Measurements from ENCODE around the gene WSCD2.

The WSCD2 gene

DNA sequence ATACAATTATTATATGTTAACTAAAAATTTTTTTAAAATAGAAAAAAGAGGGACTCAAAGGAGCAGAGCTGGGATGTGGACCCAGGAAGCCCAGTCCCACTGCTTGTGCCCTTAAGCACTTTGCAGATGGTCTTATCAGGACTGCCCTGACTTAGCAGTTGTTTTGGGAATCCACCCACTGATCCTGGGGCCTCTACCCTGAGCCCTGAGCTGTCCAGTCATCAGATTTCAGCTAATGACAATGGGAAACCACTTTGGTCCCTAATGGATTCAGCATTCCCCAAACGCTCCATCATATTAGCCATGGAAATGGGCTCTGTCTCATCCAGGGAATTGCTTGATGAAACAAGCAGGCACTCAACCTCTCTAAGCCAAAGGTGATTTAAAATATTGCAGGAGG lies 22.5 kb upstream of the WSCD2 start:
- no peak overlapping the region for H3K4me3 ChIP-seq (ENCODE audit: low read depth, low read length)
- TF ChIP-seq, protein P1, sequence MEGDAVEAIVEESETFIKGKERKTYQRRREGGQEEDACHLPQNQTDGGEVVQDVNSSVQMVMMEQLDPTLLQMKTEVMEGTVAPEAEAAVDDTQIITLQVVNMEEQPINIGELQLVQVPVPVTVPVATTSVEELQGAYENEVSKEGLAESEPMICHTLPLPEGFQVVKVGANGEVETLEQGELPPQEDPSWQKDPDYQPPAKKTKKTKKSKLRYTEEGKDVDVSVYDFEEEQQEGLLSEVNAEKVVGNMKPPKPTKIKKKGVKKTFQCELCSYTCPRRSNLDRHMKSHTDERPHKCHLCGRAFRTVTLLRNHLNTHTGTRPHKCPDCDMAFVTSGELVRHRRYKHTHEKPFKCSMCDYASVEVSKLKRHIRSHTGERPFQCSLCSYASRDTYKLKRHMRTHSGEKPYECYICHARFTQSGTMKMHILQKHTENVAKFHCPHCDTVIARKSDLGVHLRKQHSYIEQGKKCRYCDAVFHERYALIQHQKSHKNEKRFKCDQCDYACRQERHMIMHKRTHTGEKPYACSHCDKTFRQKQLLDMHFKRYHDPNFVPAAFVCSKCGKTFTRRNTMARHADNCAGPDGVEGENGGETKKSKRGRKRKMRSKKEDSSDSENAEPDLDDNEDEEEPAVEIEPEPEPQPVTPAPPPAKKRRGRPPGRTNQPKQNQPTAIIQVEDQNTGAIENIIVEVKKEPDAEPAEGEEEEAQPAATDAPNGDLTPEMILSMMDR (IDR thresholded peaks at IDR 0.05; ENCODE audit: borderline replicate concordance, insufficient read depth, low read depth, low read length), result no peak

DNA sequence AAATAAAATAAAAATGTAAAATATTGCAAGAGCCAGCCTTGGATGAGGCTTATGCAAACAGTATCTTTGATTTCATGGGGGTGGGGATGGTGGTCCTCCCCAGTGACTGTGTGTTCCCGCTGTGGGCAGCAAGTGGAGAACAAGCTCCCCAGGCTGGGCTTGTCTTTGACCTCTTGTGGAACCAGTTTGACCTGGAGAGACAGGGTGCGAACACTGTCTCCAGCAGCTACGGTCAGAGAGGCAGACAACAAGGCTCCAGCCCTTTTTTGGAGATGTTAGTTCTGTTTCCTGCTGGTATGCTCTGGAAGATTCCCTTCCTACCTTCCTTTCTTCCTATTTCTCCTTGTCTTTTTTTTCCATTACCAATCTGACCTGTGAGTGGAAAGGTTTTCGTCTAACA lies 21.8 kb upstream of the WSCD2 start:
- no peak overlapping the region for H3K4me3 ChIP-seq (ENCODE audit: low read depth, low read length)
- TF ChIP-seq, protein P1 (IDR thresholded peaks at IDR 0.05; ENCODE audit: borderline replicate concordance, insufficient read depth, low read depth, low read length), result no peak

DNA sequence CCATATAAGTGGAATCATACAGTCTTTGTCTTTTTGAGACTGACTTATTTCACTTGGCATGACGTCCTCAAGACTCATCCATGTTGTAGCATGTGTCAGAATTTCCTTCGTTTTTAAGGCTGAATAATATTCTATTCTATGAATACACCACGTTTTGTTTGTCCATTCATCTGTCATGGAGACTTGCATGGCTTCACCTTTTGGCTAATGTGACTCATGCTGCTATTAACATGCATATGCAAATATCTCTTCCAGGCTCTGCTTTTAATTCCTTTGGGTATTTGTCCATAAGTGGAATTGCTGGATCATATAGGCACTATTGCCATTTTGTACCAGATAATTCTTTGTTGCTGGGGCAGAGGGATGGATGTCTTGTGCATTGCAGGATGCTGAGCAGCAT lies 19.6 kb upstream of the WSCD2 start:
- no peak overlapping the region for H3K4me3 ChIP-seq (ENCODE audit: low read depth, low read length)
- TF ChIP-seq, protein P1 (IDR thresholded peaks at IDR 0.05; ENCODE audit: borderline replicate concordance, insufficient read depth, low read depth, low read length), result no peak

DNA sequence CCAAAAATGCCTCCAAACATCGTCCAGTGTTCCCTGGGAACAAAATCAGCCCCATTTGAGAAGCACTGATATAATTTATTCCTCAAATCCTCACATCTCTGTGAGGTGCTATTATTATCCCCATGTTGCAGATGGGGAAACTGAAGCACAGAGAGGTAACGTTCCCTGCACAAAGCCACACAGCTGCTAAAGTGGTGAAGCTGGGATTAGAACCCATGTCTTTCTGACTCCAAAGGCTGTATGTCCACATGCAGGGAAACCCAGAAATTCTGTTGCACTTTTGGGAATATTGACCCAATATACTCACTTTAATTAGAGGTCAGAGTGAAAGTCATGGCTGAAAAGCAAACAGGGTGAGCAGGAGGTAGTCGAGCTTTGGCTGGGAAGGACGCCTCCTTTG lies 19.1 kb upstream of the WSCD2 start:
- H3K4me3 ChIP-seq (ENCODE audit: low read depth, low read length), result no peak overlapping the region
- TF ChIP-seq, protein P1 (IDR thresholded peaks at IDR 0.05; ENCODE audit: borderline replicate concordance, insufficient read depth, low read depth, low read length), result no peak

DNA sequence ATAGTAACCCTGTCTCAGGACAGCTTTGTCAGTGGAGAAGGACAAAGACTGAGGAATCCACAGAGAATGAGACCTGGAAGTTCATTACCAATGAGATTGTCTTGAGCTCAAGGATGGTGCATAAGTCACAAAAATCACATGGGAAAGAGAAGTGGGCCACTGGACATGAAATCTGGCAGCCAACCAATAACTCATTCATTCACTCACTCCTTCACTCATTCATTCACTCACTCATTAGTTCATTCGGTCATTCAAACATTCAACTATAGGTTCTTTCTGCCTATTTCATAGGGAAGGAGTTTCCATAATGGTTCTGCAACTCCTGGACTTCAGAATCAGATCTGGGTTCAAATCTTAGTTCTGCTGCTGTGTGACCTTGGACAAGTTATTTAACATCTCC lies 18.2 kb upstream of the WSCD2 start:
- TF ChIP-seq, protein P1 (IDR thresholded peaks at IDR 0.05; ENCODE audit: borderline replicate concordance, insufficient read depth, low read depth, low read length), result no peak
- no peak overlapping the region for H3K4me3 ChIP-seq (ENCODE audit: low read depth, low read length)

DNA sequence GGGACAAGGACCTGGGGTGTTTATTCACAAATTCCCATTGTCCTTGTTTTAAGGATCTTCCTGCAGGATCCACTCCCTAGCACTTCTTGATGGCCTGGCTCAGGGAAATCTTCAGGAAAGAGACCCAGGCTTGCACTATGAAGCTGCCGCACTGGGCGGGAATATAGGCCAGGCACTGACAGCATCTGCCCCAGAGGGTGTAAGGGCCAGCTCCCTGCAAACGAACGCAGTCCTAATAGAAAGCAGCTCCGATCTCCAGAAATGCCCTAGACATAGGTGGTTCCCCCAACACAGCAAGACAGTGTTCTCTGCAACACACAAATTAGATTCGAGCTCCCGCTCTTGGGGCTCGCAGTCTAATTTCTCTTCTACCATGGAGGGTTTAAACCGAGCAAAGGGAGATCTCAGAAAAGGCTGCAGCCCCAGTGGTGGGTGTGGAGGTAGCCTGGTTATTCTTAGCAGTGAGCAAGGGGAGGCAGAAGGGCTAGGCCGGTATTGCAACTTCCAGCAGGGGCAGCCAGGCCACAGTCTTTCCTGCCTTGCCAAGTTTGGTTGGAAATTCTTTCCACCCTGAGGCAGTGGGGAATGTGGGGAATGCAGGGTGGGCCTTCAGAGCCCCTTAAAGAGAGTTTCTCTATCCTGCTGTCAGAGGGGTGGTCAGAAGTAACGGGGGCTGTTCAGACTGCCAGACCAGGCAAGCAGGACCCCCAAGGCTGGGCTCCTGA lies 16.1 kb upstream of the WSCD2 start:
- TF ChIP-seq, protein P1 (IDR thresholded peaks at IDR 0.05; ENCODE audit: borderline replicate concordance, insufficient read depth, low read depth, low read length), result no peak
- H3K4me3 ChIP-seq (ENCODE audit: low read depth, low read length), result no peak overlapping the region
